Activated T-helper 1 cell treated with anti-CD3 and anti-CD28 coated beads, Interleukin-12 subunit alpha, Interleukin-12 subunit beta, Interleukin-2, Interleukin-4 antibody, amounts not matched to agents 30 ng/mL and 10 ng/mL and 1 ng/mL, durations not matched to agents 14 hours and 24 hours and 36 hours (primary cell): ENCODE data around the gene MTMR11. TPM values are rescaled to one million over a fixed set of nuclear protein-coding genes. Genes with fewer than 3 reads are reported as not detected.
A peak's percentile ranks its signal among the peaks of the same experiment; 100 is the strongest.
"Not testable (repeated sequence)": the region's sequence is repeated elsewhere in the genome, so short reads cannot be mapped to it uniquely, and the experiment has no call there.

Experiments
- DNase-seq: peaks from one replicate; pipeline ENCODE4 v3.0.0; 2021; ENCODE audit warnings: low spot score
- H3K27ac Mint-ChIP-seq: one replicate; pipeline ENCODE4 v1.8.0; 2021; ENCODE audit warnings: mild to moderate bottlenecking, mixed read lengths
- H3K27me3 Mint-ChIP-seq: one replicate; pipeline ENCODE4 v1.8.0; 2022; ENCODE audit warnings: mild to moderate bottlenecking, moderate library complexity, mixed read lengths; ENCODE audit not compliant: insufficient read depth
- H3K36me3 Mint-ChIP-seq: one replicate; pipeline ENCODE4 v1.8.0; 2021; ENCODE audit warnings: low read depth, mixed read lengths
- H3K4me1 Mint-ChIP-seq: one replicate; pipeline ENCODE4 v1.8.0; 2021; ENCODE audit warnings: low read depth, mixed read lengths
- H3K4me3 Mint-ChIP-seq: one replicate; pipeline ENCODE4 v1.8.0; 2021; ENCODE audit warnings: mild to moderate bottlenecking, moderate library complexity, mixed read lengths
- H3K9me3 Mint-ChIP-seq: one replicate; pipeline ENCODE4 v1.8.0; 2021; ENCODE audit warnings: mixed read lengths
- intact Hi-C: fragments of 100-400 bp; cut with micrococcal nuclease; formaldehyde crosslinking; loops from one replicate; pipeline ENCODE4 v1.15.1; 2024
- total RNA-seq: library from RNA; stranded (reverse); gene quantifications from 2 replicates; pipeline ENCODE4 v1.2.3, GENCODE V29; 2022

MTMR11 gene
- total RNA-seq, 1 donor from 2014 or later = 5.6 TPM

DNA sequence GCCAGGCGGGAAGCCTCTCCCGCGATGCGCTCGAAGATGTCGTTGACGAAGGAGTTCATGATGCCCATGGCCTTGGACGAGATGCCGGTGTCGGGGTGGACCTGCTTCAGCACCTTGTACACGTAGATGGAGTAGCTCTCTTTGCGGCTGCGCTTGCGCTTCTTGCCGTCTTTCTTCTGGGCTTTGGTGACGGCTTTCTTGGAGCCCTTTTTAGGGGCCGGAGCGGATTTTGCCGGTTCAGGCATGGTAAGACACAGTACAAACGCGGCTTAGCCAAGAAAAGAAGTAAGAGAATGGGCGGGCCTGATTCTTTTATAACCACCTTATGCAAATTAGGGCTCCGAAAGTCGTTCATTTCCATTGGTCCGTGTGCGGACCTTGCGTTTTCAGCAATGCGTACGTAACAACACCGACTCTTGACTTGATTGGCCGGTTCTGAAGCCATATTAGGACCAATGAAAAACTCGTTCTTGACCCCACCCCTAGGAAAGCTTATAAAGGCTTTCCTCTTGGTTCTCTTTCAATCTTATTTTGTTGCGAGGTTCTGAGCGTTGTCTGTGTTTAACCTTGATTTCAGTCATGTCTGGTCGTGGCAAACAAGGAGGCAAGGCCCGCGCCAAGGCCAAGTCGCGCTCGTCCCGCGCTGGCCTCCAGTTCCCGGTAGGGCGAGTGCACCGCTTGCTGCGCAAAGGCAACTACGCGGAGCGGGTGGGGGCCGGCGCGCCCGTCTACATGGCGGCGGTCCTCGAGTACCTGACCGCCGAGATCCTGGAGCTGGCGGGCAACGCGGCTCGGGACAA lies 50.1 kb downstream of the MTMR11 start:
- Mint-ChIP-seq H3K36me3 (peaks cover 1% of the 10 kb centered on the region), H3K9me3 (no peaks in the 10 kb centered on the region), H3K4me1 (peaks cover 13% of the 10 kb centered on the region), H3K27me3 (no peaks in the 10 kb centered on the region), H3K27ac (no peak overlapping the region), H3K4me3 (no peak overlapping the region)
- DNase-seq = peak; percentile 90
- intact Hi-C loops = loop anchor here (1.0 to 2.0 kb wide), 5 partner anchors 13 to 348 kb away; partner anchors contain the start of genes BOLA1, SF3B4 and VPS45

GRCh38 chr1:149886121-149886395 lies 50.6 kb downstream of the MTMR11 start:
- not testable (repeated sequence) for H3K4me3 Mint-ChIP-seq, H3K27me3 Mint-ChIP-seq, H3K27ac Mint-ChIP-seq, DNase-seq, H3K9me3 Mint-ChIP-seq, H3K36me3 Mint-ChIP-seq
- peaks cover 15% of the 10 kb centered on the region for H3K4me1 Mint-ChIP-seq
- intact Hi-C loops = loop anchor here (1.0 to 2.0 kb wide), 5 partner anchors 13 to 348 kb away; partner anchors contain the start of genes BOLA1, SF3B4 and VPS45

DNA sequence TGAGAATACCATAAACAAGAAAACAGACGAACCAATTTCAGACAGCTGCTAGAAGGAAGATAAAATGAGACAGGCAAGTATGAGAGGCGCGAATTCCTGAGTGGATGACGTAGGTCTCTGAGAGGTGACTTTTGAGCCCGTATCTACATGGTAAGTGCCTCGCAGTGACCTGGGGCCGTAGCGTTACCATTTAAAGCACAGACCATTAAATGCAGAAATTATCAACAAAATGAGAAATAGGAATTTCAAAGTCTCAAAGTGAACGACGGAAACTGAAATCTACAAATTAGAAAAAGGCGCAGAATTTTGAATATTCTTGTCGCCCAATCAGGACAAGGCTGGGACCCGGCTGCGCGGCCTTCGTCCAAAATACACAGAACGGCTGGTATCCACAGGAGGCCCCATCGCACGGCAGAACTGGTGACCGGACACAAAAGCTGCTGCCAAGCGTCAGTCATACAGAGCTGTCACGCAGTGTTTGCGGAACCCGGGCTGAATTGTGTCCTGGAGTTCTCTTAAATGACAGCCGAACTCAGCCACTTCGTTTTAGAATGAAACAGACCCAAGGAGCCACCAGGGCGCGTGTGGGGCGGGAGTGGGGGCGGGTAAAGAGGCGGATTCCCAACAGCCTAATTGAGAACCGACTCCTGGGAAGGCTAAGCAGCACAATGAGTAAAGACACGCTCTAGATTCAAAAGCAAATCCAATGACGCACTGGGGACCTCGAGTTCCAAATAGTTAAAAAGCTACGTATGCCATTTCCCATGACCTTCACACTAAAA lies 51.1 kb downstream of the MTMR11 start:
- H3K4me1 Mint-ChIP-seq = peaks cover 15% of the 10 kb centered on the region
- no peaks in the 10 kb centered on the region for H3K9me3 Mint-ChIP-seq
- H3K36me3 Mint-ChIP-seq = peaks cover 1% of the 10 kb centered on the region
- no peak overlapping the region for H3K27ac Mint-ChIP-seq
- DNase-seq = peak; percentile 66
- no peak overlapping the region for H3K4me3 Mint-ChIP-seq
- H3K27me3 Mint-ChIP-seq = no peaks in the 10 kb centered on the region
- intact Hi-C loops = loop anchor here (1.0 to 2.0 kb wide), 5 partner anchors 14 to 349 kb away; partner anchors contain the start of genes BOLA1, SF3B4 and VPS45

DNA sequence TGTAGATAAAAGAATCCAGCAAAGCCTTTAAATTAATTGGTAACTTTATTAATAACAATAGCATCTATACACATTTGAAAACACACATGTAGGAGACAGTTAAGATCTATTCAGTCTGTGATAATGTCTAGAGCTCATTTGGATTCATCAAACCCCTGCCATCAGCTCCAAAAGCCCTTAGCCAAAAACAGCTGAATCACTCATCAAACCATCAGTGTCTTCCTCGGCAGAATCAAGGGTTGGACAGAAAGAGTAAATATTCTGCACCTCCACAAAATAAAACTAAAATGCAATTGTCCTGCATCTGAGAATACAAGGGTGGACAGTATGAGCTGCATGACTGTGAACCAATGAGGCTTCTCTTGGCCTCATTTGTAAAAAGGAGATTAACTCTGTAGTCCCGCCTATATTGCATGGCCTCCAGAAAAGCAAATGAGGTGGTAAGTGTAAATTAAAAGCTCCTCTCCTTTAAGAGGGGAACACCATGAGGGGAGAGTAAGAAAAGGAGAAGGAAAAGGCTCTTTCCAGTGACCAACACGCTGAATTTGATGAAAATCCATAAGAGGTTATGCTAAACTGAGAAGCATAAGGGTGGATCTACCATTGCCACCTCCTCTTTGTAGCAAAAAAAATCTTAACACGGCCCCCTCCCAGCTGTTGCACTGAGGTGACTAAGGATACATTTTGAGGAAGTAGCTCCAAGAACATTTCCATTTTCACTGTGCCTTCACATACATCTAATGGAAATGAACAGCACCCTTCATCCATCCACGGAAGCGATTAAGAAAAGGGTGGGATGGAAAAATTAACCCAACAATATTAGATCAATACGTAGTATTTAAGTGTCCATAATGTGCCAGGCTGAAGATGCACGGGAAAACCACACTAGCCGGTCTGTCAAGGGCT lies 52.0 kb downstream of the MTMR11 start:
- intact Hi-C loops = no loop called here
- DNase-seq = no peak
- Mint-ChIP-seq H3K36me3 (peaks cover 1% of the 10 kb centered on the region), H3K27ac (no peak overlapping the region), H3K4me3 (no peak overlapping the region), H3K27me3 (no peaks in the 10 kb centered on the region), H3K9me3 (no peaks in the 10 kb centered on the region), H3K4me1 (peaks cover 18% of the 10 kb centered on the region)

DNA sequence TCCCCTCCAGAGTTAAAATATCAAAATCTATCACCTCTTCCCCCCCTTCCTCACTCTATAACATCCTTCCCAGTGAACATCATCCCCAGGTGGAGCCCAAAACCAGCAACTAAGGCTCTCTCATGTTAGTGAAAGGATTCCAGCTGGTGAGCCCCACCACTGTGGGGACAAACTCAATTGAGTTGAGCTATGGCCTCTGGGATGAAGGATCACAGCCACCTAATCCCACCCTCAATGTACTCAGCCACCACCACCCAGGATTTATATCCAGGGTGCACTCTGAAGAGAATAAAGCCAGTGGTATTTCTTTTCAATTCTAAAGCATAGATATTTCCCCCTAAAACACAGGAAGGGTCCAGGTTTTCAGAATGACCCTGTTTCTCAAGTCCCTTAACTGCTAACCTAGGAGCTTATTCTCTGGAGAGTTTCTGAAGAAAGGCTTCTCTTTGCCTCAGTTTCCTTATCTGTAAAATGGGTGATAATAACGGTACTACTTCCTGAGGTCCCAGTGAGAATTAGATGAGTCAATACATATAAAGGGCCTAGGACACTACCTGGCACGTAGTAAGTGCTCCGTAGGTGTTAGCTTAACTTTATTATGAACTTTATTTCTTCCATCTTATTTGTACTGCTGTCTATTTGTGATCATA lies 53.0 kb downstream of the MTMR11 start:
- peaks cover 3% of the 10 kb centered on the region for H3K36me3 Mint-ChIP-seq
- no peaks in the 10 kb centered on the region for H3K9me3 Mint-ChIP-seq
- no peaks in the 10 kb centered on the region for H3K27me3 Mint-ChIP-seq
- no peak for DNase-seq
- peaks cover 27% of the 10 kb centered on the region for H3K4me1 Mint-ChIP-seq
- H3K4me3 Mint-ChIP-seq = peak overlapping the region; percentile 44
- intact Hi-C loops = no loop called here
- peak overlapping the region; percentile 49 for H3K27ac Mint-ChIP-seq

GRCh38 chr1:149881876-149882275 lies 54.8 kb downstream of the MTMR11 start:
- Mint-ChIP-seq H3K27me3 (no peaks in the 10 kb centered on the region), H3K36me3 (peaks cover 3% of the 10 kb centered on the region), H3K27ac (no peak overlapping the region), H3K9me3 (no peaks in the 10 kb centered on the region), H3K4me1 (peaks cover 27% of the 10 kb centered on the region), H3K4me3 (no peak overlapping the region)
- no peak for DNase-seq
- intact Hi-C loops = no loop called here

- Mint-ChIP-seq H3K27me3 (no peaks in the 10 kb centered on the region), H3K4me3 (peak overlapping the region; percentile 38), H3K9me3 (no peaks in the 10 kb centered on the region), H3K36me3 (peaks cover 3% of the 10 kb centered on the region), H3K27ac (peak overlapping the region; percentile 64), H3K4me1 (peaks cover 27% of the 10 kb centered on the region)
- DNase-seq = no peak
- intact Hi-C loops = no loop called here
Measured at GRCh38 chr1:149879556-149879955, 57.1 kb downstream of the MTMR11 start.

Other genes starting within 250 kb of the MTMR11 start
- not detected in 2 replicates for gene FCGR1A, start 154.2 kb downstream of the MTMR11 start, total RNA-seq
- 23.9 and 24.3 TPM in 2 replicates for gene BOLA1, start 37.3 kb downstream of the MTMR11 start, total RNA-seq
- gene SV2A, start 19.0 kb downstream of the MTMR11 start, total RNA-seq = 17.3 and 18.6 TPM in 2 replicates
- gene SF3B4, start 9.1 kb downstream of the MTMR11 start, total RNA-seq = 125 and 136 TPM in 2 replicates
- gene OTUD7B, start 73.8 kb upstream of the MTMR11 start, total RNA-seq = 41.1 and 41.8 TPM in 2 replicates
- gene VPS45, start 130.9 kb upstream of the MTMR11 start, total RNA-seq = 25.9 and 30.2 TPM in 2 replicates
- gene PLEKHO1, start 213.0 kb upstream of the MTMR11 start, total RNA-seq = 27.1 and 35.4 TPM in 2 replicates